Anterior cingulate cortex (tissue), 58 donors: ENCODE data around the gene LMNB1.

ENCODE experiments used
- DNase-seq, 58 donors: peaks; one replicate each; lab custom pipeline; 2025; lab: John Stamatoyannopoulos, UW

Gene LMNB1

GRCh38 chr5:126881821-126882600 lies 105.1 kb downstream of the LMNB1 start:
- DNase-seq: no peak

DNA sequence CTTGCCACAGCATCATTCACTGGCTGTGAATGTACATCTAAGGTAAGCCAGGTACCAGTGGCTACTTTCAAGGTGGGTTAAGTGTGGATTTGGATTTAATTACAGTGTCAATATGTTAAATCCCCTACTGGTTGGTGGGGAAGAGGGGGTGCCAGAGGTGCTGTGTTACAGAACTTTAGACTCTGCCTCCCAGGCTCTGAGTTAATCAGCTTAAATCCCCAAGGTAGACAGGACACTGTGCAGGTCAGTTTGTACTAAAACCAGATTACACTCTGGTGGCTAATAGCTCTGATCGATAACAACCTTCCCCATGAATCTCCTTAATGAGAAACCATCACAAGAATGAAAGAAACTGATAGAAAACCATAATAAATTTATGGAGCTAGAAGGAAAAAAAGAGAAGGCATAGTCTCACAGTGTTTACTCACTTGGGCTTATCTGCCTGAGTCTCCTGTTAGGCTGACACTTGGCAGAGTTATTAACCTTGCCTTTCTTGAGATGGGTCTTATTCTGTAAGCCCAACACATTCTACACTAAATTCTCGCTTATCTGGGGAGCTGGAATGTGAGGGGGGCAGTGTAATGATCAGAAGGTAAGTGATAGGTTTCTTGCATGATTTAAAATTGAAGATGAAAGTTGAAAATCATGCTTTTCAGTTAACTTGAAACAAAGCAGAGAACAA lies 106.8 kb downstream of the LMNB1 start:
- DNase-seq: no peak

GRCh38 chr5:126884269-126884819 lies 107.4 kb downstream of the LMNB1 start:
- DNase-seq: no peak
